Mesendoderm (in vitro differentiated cells): ENCODE results near the gene SCAI.
"Not testable (repeated sequence)": the region's sequence is repeated elsewhere in the genome, so short reads cannot be mapped to it uniquely, and the experiment has no call there.

Source experiments
- DNase-seq: peaks from one replicate; pipeline ENCODE4 v3.0.0; 2013
- H2AK5ac ChIP-seq: 2 replicates; pipeline ENCODE4 v1.6.1; 2013; ENCODE audit warnings: low read length, inconsistent platforms
- H2BK120ac ChIP-seq: 2 replicates; pipeline ENCODE4 v1.6.1; 2013; ENCODE audit warnings: low read depth, mild to moderate bottlenecking, low read length, moderate library complexity, mixed read lengths
- H2BK15ac ChIP-seq: replicated peaks from 2 replicates; pipeline ENCODE4 v1.6.1; 2013; ENCODE audit warnings: low read depth, mild to moderate bottlenecking, moderate library complexity
- H2BK5ac ChIP-seq: 2 replicates; pipeline ENCODE4 v1.6.1; 2013; ENCODE audit warnings: low read length, inconsistent platforms
- H3K18ac ChIP-seq: 2 replicates; pipeline ENCODE4 v1.6.1; 2013; ENCODE audit warnings: mild to moderate bottlenecking, low read length, mixed read lengths
- H3K23ac ChIP-seq: one replicate; pipeline ENCODE4 v1.6.1; 2013; ENCODE audit warnings: low read length
- H3K27ac ChIP-seq: 2 replicates; pipeline ENCODE4 v1.5.1; 2013; ENCODE audit warnings: low read depth, mild to moderate bottlenecking, inconsistent platforms, low read length, moderate library complexity
- H3K27me3 ChIP-seq: 2 replicates; pipeline ENCODE4 v1.6.1; 2013; ENCODE audit warnings: low read length, control low read depth, mild to moderate bottlenecking, inconsistent platforms; ENCODE audit not compliant: insufficient read depth, poor library complexity
- H3K36me3 ChIP-seq: 2 replicates; pipeline ENCODE4 v1.6.1; 2013; ENCODE audit warnings: low read length, inconsistent platforms; ENCODE audit not compliant: control insufficient read depth, insufficient read depth
- H3K4ac ChIP-seq: one replicate; pipeline ENCODE4 v1.6.1; 2013; ENCODE audit warnings: low read depth, mild to moderate bottlenecking, low read length, moderate library complexity
- H3K4me1 ChIP-seq: 2 replicates; pipeline ENCODE4 v1.6.1; 2013; ENCODE audit warnings: low read depth, low read length, inconsistent platforms; ENCODE audit not compliant: control insufficient read depth
- H3K4me2 ChIP-seq: 2 replicates; pipeline ENCODE4 v1.6.1; 2013; ENCODE audit warnings: low read length
- H3K4me3 ChIP-seq: 2 replicates; pipeline ENCODE4 v1.5.1; 2013; ENCODE audit warnings: mild to moderate bottlenecking, low read length
- H3K56ac ChIP-seq: one replicate; pipeline ENCODE4 v1.6.1; 2013; ENCODE audit warnings: low read length
- H3K79me1 ChIP-seq: 2 replicates; pipeline ENCODE4 v1.6.1; 2013; ENCODE audit warnings: low read length, inconsistent platforms
- H3K79me2 ChIP-seq: 2 replicates; pipeline ENCODE4 v1.6.1; 2013; ENCODE audit warnings: mild to moderate bottlenecking, low read length; ENCODE audit not compliant: control insufficient read depth, insufficient read depth
- H3K9ac ChIP-seq: 2 replicates; pipeline ENCODE4 v1.6.1; 2013; ENCODE audit warnings: low read length, inconsistent platforms
- H4K5ac ChIP-seq: one replicate; pipeline ENCODE4 v1.6.1; 2013; ENCODE audit warnings: low read length
- H4K8ac ChIP-seq: one replicate; pipeline ENCODE4 v1.6.1; 2013; ENCODE audit warnings: low read depth, mild to moderate bottlenecking, control low read depth, low read length, moderate library complexity
- WGBS: extraction: QIAGEN DNeasy Blood & Tissue Kit; methylation state at CpG from one replicate; pipeline ENCODE4 v1.1.7; 2013; ENCODE audit warnings: low lambda C conversion rate, missing lambda C conversion rate; ENCODE audit not compliant: insufficient coverage; ENCODE audit errors: extremely low coverage; 5-methylcytosine and 5-hydroxymethylcytosine counted together

The SCAI gene

DNA sequence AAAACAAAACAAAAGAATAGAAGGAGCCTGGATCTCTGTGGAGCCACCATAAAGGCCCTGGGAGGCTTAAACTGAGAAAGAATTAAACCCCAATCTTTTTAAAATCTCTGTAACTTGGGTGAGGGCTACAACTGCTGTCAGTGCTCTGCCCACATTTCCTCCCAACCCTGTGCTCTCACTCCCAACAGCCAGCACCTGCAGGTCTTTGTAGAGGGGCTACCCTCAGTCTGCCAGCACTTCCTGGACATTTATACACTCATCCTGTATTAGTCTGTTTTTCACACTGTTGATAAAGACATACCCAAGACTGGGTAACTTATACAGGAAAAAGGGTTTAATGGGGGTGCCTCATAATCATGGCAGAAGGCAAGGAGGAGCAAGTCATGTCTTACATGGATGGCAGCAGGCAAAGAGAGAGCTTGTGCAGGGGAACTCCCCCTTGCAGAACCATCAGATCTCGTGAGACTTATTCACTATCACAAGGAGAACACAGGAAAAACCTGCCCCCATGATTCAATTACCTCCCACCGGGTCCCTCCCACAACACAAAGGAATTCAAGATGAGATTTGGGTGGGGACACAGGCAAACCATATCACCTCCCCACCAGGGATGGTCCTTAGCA lies 47.4 kb downstream of the SCAI start:
- Histone ChIP-seq H3K4me2 (no peak overlapping the region), H4K8ac (no peak overlapping the region), H2BK120ac (no peak overlapping the region), H4K5ac (no peak overlapping the region), H3K27ac (no peak overlapping the region), H3K56ac (no peak overlapping the region), H3K79me2 (peaks cover 1% of the 10 kb centered on the region), H3K23ac (no peak overlapping the region), H3K18ac (no peak overlapping the region), H2AK5ac (no peak overlapping the region), H3K9ac (no peak overlapping the region), H3K4me1 (no peaks in the 10 kb centered on the region), H3K79me1 (peaks cover 2% of the 10 kb centered on the region), H2BK5ac (no peak overlapping the region), H3K4me3 (no peak overlapping the region), H3K4ac (no peak overlapping the region), H3K36me3 (no peaks in the 10 kb centered on the region), H3K27me3 (no peaks in the 10 kb centered on the region), H2BK15ac (no peak overlapping the region)
- DNase-seq: no peak
- no CpG with 5 or more reads among the region's 2 CpGs for WGBS

DNA sequence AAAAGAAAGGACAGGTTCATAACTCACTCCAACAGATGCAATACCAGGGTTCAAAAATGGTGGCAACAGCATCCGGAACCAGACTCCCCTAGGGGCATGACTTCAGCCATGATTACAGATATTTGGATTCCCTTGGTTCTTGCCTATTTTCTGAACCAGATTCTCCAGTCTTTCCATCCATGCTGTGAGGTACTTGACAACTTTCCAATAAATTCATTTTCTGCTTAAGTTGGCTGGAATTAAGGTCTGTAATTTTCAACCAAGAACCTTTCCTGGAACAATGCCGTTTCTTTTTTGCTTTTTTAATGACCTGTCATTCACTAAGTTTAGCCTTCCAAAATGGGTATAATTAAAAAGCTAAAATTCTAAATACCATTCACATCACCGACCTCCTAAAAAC lies 52.2 kb downstream of the SCAI start:
- Histone ChIP-seq H3K36me3 (no peaks in the 10 kb centered on the region), H3K27me3 (no peaks in the 10 kb centered on the region), H3K27ac (no peak overlapping the region), H2BK120ac (no peak overlapping the region), H3K23ac (no peak overlapping the region), H3K4me1 (no peaks in the 10 kb centered on the region), H3K18ac (no peak overlapping the region), H2AK5ac (no peak overlapping the region), H3K56ac (no peak overlapping the region), H2BK15ac (no peak overlapping the region), H3K79me1 (peaks cover 1% of the 10 kb centered on the region), H4K5ac (no peak overlapping the region), H2BK5ac (no peak overlapping the region), H3K79me2 (peaks cover 1% of the 10 kb centered on the region), H3K4ac (no peak overlapping the region), H3K9ac (no peak overlapping the region), H4K8ac (no peak overlapping the region), H3K4me3 (no peak overlapping the region), H3K4me2 (no peak overlapping the region)
- WGBS: 100% methylated on average over 1 of the region's 3 CpGs
- DNase-seq: no peak

DNA sequence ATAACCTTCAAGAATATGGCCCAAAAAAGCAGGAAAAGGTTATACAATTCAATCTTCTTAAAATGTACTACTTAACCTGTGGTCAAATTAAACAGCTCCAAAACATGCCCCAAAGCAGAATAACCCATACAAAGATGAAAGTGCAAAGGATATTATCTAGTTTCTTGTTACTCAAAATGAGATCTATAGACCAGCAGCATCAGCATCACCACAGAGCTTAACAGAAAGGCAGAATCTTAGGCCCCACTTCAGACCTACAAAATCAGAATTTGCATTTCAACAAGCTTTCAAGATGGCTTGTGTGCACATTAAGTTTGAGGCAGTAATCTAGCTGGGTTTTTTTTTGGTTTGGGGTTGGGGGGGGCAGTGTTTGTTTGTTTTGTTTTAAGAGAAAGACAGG lies 54.0 kb downstream of the SCAI start:
- no peak overlapping the region for H3K4me3 ChIP-seq
- H3K18ac ChIP-seq: no peak overlapping the region
- no peak overlapping the region for H4K5ac ChIP-seq
- H3K56ac ChIP-seq: no peak overlapping the region
- no peaks in the 10 kb centered on the region for H3K36me3 ChIP-seq
- no peaks in the 10 kb centered on the region for H3K27me3 ChIP-seq
- H3K79me2 ChIP-seq: peaks cover 1% of the 10 kb centered on the region
- no peak overlapping the region for H2BK5ac ChIP-seq
- no peaks in the 10 kb centered on the region for H3K79me1 ChIP-seq
- no peak overlapping the region for H2BK15ac ChIP-seq
- H3K23ac ChIP-seq: no peak overlapping the region
- no peak overlapping the region for H2AK5ac ChIP-seq
- H3K27ac ChIP-seq: no peak overlapping the region
- DNase-seq: no peak
- H4K8ac ChIP-seq: no peak overlapping the region
- H3K9ac ChIP-seq: no peak overlapping the region
- no peak overlapping the region for H2BK120ac ChIP-seq
- H3K4ac ChIP-seq: no peak overlapping the region
- no peaks in the 10 kb centered on the region for H3K4me1 ChIP-seq
- no peak overlapping the region for H3K4me2 ChIP-seq

DNA sequence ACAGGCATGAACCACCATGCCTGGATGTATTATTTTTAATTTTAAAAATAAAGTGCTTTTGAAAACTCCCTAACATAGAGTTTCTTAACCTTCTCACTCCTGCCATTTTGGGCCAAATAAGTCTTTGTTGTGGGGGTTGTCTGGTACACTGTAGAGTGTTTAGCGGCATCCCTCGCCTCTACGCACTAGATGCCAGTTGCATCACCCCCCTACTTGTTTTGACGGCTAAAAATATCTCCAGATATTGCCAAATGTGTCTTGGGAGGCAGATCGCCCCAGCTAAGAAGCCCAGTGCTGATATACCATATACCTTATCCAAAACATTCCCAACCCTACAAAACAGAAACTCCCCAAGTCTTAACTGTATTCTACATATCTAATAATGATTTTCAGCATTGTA lies 54.6 kb downstream of the SCAI start:
- Histone ChIP-seq H3K27me3 (no peaks in the 10 kb centered on the region), H3K9ac (no peak overlapping the region), H4K8ac (no peak overlapping the region), H3K18ac (no peak overlapping the region), H3K23ac (no peak overlapping the region), H3K4me2 (no peak overlapping the region), H3K79me1 (no peaks in the 10 kb centered on the region), H2BK5ac (no peak overlapping the region), H3K4me1 (no peaks in the 10 kb centered on the region), H3K4me3 (no peak overlapping the region), H3K4ac (no peak overlapping the region), H2BK15ac (no peak overlapping the region), H3K79me2 (peaks cover 1% of the 10 kb centered on the region), H4K5ac (no peak overlapping the region), H2AK5ac (no peak overlapping the region), H3K27ac (no peak overlapping the region), H2BK120ac (no peak overlapping the region), H3K56ac (no peak overlapping the region), H3K36me3 (no peaks in the 10 kb centered on the region)
- no peak for DNase-seq
- WGBS: no CpG with 5 or more reads among the region's 5 CpGs

DNA sequence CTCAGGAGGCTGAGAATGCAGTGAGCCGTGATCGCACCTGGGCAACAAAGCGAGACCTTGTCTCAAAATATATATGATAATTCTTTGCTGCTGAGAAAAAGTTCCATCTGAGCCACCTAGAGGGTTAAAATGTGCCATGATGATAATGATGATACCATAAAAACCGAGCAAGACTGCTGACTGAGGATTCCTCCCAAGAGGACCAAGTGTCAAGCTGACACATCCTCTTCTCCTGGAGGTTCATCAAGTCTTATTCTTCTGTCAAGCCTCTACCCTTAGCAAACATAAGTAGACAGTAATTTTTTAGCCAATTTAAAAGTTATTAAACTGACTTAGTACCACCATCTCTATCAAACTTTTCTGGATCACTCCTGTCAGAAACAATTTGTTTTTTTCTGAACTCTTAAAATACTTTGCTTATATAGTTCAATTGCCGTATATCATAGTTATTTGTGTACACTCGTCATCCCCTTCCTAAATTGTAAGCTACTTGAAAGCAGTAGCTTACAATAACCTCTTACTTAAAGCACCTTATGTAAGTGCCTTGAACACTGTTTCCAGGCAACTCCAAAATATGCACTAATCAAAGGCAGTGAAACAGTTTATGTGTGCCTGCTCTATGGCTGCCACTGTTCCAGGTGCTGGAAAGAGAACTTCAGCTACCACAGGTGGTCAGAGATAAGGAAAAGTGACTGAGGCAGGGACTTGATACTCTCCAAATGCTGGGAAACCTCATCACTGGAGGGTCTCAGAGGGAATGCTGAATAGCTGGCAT lies 57.4 kb downstream of the SCAI start:
- Histone ChIP-seq H3K27ac (no peak overlapping the region), H2BK5ac (no peak overlapping the region), H3K56ac (no peak overlapping the region)

DNA sequence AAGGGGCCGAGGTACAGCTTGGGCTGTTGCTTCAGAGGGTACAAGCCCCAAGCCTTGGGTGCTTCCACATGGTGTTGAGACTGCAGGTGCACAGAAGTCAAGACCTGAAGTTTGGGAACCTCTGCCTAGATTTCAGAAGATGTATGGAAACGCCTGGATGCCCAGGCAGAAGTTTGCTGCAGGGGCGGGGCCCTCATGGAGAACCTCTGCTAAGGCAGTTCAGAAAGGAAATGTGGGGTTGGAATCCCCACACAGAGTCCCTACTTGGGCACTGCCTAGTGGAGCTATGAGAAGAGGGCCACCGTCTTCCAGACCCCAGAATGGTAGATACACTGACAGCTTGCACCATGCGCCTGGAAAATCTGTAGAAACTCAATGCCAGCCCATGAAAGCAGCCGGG lies 61.1 kb downstream of the SCAI start:
- not testable (repeated sequence) for H3K4me3 ChIP-seq, H4K5ac ChIP-seq, H2BK15ac ChIP-seq, H3K18ac ChIP-seq, H3K4me1 ChIP-seq, H3K4me2 ChIP-seq, H3K56ac ChIP-seq, H2BK120ac ChIP-seq, H3K23ac ChIP-seq, H3K79me1 ChIP-seq, H2BK5ac ChIP-seq, H2AK5ac ChIP-seq, H3K9ac ChIP-seq, H4K8ac ChIP-seq, H3K36me3 ChIP-seq, H3K27ac ChIP-seq, H3K79me2 ChIP-seq, H3K27me3 ChIP-seq, DNase-seq, H3K4ac ChIP-seq
- no CpG with 5 or more reads among the region's 6 CpGs for WGBS

More for the DNA sequence above, 57.4 kb downstream of the SCAI start:
- Histone ChIP-seq H3K36me3 (no peaks in the 10 kb centered on the region), H3K79me1 (no peaks in the 10 kb centered on the region), H3K27me3 (no peaks in the 10 kb centered on the region), H3K4me3 (no peak overlapping the region), H2BK15ac (no peak overlapping the region), H3K79me2 (no peaks in the 10 kb centered on the region), H3K18ac (no peak overlapping the region), H4K8ac (no peak overlapping the region), H4K5ac (no peak overlapping the region), H3K23ac (no peak overlapping the region), H3K4ac (no peak overlapping the region), H2BK120ac (no peak overlapping the region), H3K4me1 (no peaks in the 10 kb centered on the region), H2AK5ac (no peak overlapping the region), H3K9ac (no peak overlapping the region), H3K4me2 (no peak overlapping the region)
- no CpG with 5 or more reads among the region's 6 CpGs for WGBS
- no peak for DNase-seq
